GM12875 (cell line): Measurements from ENCODE around the gene SLC39A13.
A peak's percentile ranks its signal among the peaks of the same experiment; 100 is the strongest.

Experiments
- H3K4me3 ChIP-seq: one replicate; pipeline ENCODE4 v1.5.1; 2011; ENCODE audit warnings: low read depth, low read length, control low read depth
- CTCF ChIP-seq: IDR thresholded peaks from 2 replicates; pipeline ENCODE4 v1.5.1; 2011; ENCODE audit warnings: low read depth, mild to moderate bottlenecking, control low read depth, inconsistent platforms, low read length, moderate library complexity, borderline replicate concordance; ENCODE audit not compliant: insufficient read depth

The SLC39A13 gene

GRCh38 chr11:47369676-47370075 lies 38.7 kb upstream of the SLC39A13 start:
- no peak for TF ChIP-seq CTCF

GRCh38 chr11:47372422-47372821 lies 36.0 kb upstream of the SLC39A13 start:
- TF ChIP-seq CTCF = no peak
- no peak overlapping the region for H3K4me3 ChIP-seq

More at GRCh38 chr11:47369676-47370075, 38.7 kb upstream of the SLC39A13 start:
- no peak overlapping the region for H3K4me3 ChIP-seq

- no peak overlapping the region for H3K4me3 ChIP-seq
- peak; percentile 96 for TF ChIP-seq CTCF
These were observed 34.3 kb upstream of the SLC39A13 start for GRCh38 chr11:47373876-47374719.

GRCh38 chr11:47374720-47375019 lies 33.7 kb upstream of the SLC39A13 start:
- no peak for TF ChIP-seq CTCF
- H3K4me3 ChIP-seq = no peak overlapping the region

- no peak overlapping the region for H3K4me3 ChIP-seq
- no peak for TF ChIP-seq CTCF
These were observed 33.4 kb upstream of the SLC39A13 start for GRCh38 chr11:47375020-47375419.

- TF ChIP-seq CTCF = no peak
- no peak overlapping the region for H3K4me3 ChIP-seq
These were observed 32.8 kb upstream of the SLC39A13 start for GRCh38 chr11:47375546-47376085.

- peak overlapping the region; percentile 92 for H3K4me3 ChIP-seq
- no peak for TF ChIP-seq CTCF
These were observed 32.3 kb upstream of the SLC39A13 start for GRCh38 chr11:47376107-47376524.
